Measurements from ENCODE around the gene PRPF6. TPM values are rescaled to one million over a fixed set of nuclear protein-coding genes. Genes with fewer than 3 reads are reported as not detected.

Gene PRPF6
- total RNA-seq, 6 donors from 2014 or later: 60.5 to 113 (median 68.0) TPM

DNA sequence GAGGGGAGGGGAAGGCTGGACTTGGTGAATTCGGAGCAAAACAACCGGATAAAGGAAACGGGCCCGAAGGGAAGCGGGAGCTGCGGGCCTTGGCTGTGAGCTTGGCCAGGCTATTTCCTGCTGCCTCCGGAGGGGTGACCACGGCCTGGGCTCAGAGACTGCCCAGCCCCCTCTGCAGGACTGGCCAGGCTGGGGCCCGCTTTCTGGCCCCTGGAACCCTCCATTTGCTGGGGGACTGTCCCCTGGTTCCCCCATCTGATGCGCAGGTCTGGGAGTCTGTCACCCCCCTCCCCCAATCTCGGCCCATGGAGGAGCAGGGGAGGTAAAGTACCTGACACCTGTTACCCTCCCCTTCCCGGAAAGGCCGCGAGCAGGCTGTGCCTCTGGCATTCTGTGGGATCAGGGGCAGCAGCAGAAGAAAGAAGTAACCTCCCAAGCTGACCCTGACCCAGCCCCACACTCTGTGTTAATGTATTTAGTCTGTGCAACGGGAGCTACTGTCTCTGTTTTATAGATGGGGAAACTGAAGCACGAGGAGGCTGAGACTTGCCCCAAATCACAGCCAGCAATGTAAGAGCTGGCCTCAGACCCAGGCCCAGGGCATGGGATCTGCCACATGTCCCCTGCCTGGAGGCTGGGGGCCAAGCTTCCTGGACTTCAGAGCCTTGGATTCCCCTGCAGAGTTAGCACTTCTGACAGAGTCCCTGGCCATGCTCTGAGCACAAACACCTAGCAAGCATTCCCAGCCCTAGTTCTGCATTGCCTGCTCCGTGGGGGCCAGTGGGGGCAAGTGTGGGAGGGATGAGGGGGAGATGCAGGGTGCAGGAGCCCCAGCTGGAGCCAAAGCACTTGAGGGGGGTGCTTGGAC is 58.6 kb downstream of the PRPF6 start:
- peaks cover 45 to 61% (median 51%) of the 10 kb centered on the region in 4 donors for H3K4me1 ChIP-seq
- H3K27ac ChIP-seq: peak overlapping the region; percentile 41 to 89 (median 80)
- H3K9me3 ChIP-seq: no peaks in the 10 kb centered on the region
- H3K4me3 ChIP-seq: peak overlapping the region in 3 of 4 donors; percentile 49 to 58 (median 53)
- 13 to 20% methylated on average over 14 to 16 of the region's 17 CpGs for WGBS, 2 donors
- H3K27me3 ChIP-seq: peaks cover 0 to 31% (median 12%) of the 10 kb centered on the region in 4 donors
- TF ChIP-seq POLR2A (IDR thresholded peaks at IDR 0.05) (no peak), POLR2AphosphoS5 (IDR thresholded peaks at IDR 0.05) (peak in 1 of 2 donors; percentile 57)
- H3K36me3 ChIP-seq: peaks cover 0 to 11% (median 4%) of the 10 kb centered on the region in 4 donors
- ATAC-seq (ENCODE audit: low FRiP score in 2 of 2): peak; percentile 25 to 38
- DNase-seq: no peak

DNA sequence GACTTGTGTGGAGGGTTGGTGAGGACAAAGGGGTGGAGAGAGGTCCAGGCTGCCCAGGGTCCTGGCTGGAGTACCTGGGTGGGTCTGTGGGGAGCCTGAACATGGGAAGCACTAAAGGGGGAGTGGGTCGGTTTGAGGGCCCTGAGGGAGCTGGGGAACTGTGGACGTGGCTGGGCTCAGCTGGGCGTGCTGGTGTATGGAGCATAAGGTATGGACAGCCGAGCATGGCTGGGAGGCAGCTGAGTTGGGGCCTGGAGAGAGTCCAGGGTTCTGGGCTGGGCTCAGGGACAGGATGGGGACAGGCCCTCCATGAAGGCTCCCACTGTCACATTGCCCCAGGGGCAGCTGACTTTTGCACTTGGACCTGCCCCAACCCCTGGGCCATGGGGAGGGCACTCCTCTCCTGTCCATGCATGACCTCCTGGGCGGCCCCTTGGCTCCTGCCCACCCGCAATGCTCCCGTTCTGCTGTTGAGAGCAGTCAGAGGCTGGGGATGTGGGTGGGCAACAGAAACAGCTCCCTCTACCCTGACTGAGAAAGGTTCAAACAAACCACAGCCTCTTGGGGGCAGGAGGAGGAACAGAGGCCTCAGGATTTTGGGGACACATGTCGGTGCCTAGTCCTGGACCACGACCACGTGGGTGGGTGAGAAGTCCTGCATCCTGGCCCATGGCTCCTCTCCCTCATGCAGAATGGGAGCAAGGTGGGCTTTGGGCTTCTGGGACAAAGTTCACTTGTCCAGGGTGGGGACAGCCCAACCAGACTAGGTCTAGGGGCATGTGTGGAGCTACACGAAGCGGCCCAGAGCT is 59.5 kb downstream of the PRPF6 start:
- Histone ChIP-seq H3K4me1 (peaks cover 45 to 70% (median 55%) of the 10 kb centered on the region in 4 donors), H3K9me3 (no peaks in the 10 kb centered on the region), H3K36me3 (peaks cover 0 to 2% (median 0%) of the 10 kb centered on the region in 4 donors), H3K4me3 (no peak overlapping the region), H3K27me3 (peaks cover 0 to 31% (median 12%) of the 10 kb centered on the region in 4 donors), H3K27ac (peak overlapping the region in 3 of 4 donors; percentile 72 to 89 (median 88))
- TF ChIP-seq POLR2A (IDR thresholded peaks at IDR 0.05) (no peak), EP300 (IDR thresholded peaks at IDR 0.05) (no peak), POLR2AphosphoS5 (IDR thresholded peaks at IDR 0.05) (no peak)
- TF ChIP-seq, protein P1, sequence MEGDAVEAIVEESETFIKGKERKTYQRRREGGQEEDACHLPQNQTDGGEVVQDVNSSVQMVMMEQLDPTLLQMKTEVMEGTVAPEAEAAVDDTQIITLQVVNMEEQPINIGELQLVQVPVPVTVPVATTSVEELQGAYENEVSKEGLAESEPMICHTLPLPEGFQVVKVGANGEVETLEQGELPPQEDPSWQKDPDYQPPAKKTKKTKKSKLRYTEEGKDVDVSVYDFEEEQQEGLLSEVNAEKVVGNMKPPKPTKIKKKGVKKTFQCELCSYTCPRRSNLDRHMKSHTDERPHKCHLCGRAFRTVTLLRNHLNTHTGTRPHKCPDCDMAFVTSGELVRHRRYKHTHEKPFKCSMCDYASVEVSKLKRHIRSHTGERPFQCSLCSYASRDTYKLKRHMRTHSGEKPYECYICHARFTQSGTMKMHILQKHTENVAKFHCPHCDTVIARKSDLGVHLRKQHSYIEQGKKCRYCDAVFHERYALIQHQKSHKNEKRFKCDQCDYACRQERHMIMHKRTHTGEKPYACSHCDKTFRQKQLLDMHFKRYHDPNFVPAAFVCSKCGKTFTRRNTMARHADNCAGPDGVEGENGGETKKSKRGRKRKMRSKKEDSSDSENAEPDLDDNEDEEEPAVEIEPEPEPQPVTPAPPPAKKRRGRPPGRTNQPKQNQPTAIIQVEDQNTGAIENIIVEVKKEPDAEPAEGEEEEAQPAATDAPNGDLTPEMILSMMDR (IDR thresholded peaks at IDR 0.05): no peak
- DNase-seq (peak in 1 of 2 donors; percentile 38), ATAC-seq (ENCODE audit: low FRiP score in 2 of 2) (no peak)
- WGBS, 2 donors: 53 to 62% methylated on average over 6 to 12 of the region's 12 CpGs

DNA sequence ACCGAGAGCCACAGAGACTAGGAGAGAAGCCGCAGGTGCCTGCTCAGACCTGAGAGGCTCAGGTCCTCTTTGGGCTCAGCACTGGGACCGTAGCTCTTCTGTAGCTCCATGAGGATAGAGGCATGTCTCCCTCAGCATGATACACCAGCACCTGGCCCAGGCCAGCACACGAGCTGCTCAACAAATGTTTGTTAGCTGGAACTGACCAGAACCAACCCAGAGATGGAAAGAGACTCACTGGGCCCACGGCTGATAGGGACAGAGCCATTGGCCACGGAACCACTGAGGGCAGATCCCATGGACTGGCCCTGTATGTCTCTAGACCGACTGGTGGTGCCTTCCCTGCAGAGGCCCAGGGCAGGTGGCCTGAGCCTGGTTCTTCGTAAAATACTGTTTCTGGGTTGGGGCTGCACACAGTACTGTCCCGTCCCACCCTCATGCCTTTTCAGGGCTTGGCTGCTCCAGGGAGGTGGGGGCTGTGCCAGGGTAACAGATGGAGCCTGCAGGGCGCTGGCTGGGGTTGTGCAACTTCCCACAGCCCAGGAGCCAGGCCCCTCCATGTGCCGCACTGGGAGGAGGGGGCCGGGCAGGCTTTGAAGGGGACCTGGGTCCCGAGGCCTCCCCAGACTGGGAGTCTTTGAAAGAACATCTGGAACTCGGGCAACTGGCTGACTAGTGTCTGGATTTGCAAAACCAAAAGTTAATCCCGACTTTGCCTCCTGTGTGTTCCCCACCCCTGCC is 60.3 kb downstream of the PRPF6 start:
- DNase-seq (no peak), ATAC-seq (ENCODE audit: low FRiP score in 2 of 2) (no peak)
- peak overlapping the region in 3 of 4 donors; percentile 43 to 51 (median 51) for H3K4me3 ChIP-seq
- TF ChIP-seq POLR2A (IDR thresholded peaks at IDR 0.05): no peak
- TF ChIP-seq POLR2AphosphoS5 (IDR thresholded peaks at IDR 0.05): no peak
- TF ChIP-seq, protein P1 (IDR thresholded peaks at IDR 0.05): no peak
- TF ChIP-seq EP300 (IDR thresholded peaks at IDR 0.05): no peak
- peaks cover 45 to 71% (median 55%) of the 10 kb centered on the region in 4 donors for H3K4me1 ChIP-seq
- H3K27me3 ChIP-seq: peaks cover 0 to 31% (median 12%) of the 10 kb centered on the region in 4 donors
- peak overlapping the region in 3 of 4 donors; percentile 77 to 89 (median 88) for H3K27ac ChIP-seq
- H3K9me3 ChIP-seq: no peaks in the 10 kb centered on the region
- 30 to 54% methylated on average over 2 to 13 of the region's 15 CpGs for WGBS, 2 donors
- H3K36me3 ChIP-seq: peaks cover 0 to 1% (median 0%) of the 10 kb centered on the region in 4 donors

DNA sequence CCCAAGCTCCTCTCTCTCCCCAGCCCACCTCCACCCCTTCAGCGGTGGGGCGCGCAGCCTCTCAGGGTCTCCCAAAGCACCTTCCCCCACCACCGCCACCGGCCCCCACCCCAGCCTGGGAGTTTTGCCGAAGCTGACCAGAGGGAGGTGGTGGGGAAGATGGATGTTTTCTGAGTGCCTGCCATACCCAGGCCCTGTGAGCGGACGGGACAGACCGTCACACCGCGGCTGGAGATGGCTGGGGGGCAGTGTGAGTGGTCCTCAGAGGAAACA is 60.8 kb downstream of the PRPF6 start:
- Histone ChIP-seq H3K9me3 (no peaks in the 10 kb centered on the region), H3K36me3 (peaks cover 0 to 5% (median 0%) of the 10 kb centered on the region in 4 donors), H3K27ac (peak overlapping the region; percentile 64 to 89 (median 82)), H3K4me3 (peak overlapping the region in 3 of 4 donors; percentile 43 to 51 (median 51)), H3K4me1 (peaks cover 45 to 71% (median 55%) of the 10 kb centered on the region in 4 donors), H3K27me3 (peaks cover 0 to 31% (median 12%) of the 10 kb centered on the region in 4 donors)
- 0 to 11% methylated on average over 1 to 11 of the region's 11 CpGs for WGBS, 2 donors
- peak in 1 of 2 donors; percentile 77 for DNase-seq
- no peak for ATAC-seq (ENCODE audit: low FRiP score in 2 of 2)
- no peak for TF ChIP-seq POLR2A (IDR thresholded peaks at IDR 0.05)
- TF ChIP-seq EP300 (IDR thresholded peaks at IDR 0.05): no peak
- no peak for TF ChIP-seq POLR2AphosphoS5 (IDR thresholded peaks at IDR 0.05)
- TF ChIP-seq, protein P1 (IDR thresholded peaks at IDR 0.05): no peak

Data from upper lobe of left lung (tissue), 6 donors.